ENCODE data around the gene OR2G3. TPM values are rescaled to one million over a fixed set of nuclear protein-coding genes. Genes with fewer than 3 reads are reported as not detected.
A peak's percentile ranks its signal among the peaks of the same experiment; 100 is the strongest.

OR2G3 gene
- total RNA-seq, 4 donors from 2014 or later, result not detected

DNA sequence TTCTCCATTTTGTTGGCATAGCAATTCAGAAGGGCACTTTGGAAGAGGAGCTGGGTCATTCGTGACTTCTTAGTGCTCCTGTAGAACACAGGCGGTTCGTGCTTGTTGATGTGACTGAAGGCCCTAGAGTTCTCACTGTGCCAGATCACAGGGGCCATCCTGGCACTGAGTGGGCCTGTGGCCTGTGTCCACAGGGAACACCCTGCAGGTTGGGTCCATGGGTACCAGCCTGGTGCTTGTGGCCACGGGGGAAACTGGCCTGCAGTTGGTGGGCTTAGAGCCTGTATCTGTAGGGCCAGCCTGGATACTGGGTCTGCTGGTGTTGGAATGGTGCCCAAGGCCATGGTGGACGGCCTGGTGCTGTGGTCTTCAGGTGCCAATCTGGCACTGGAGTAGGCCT lies 9.2 kb downstream of the OR2G3 start:
- no peak overlapping the region for H3K27ac ChIP-seq
- H3K4me1 ChIP-seq, result no peaks in the 10 kb centered on the region
- TF ChIP-seq CTCF (IDR thresholded peaks at IDR 0.05), result no peak
- TF ChIP-seq POLR2A (IDR thresholded peaks at IDR 0.05), result no peak
- TF ChIP-seq EP300 (IDR thresholded peaks at IDR 0.05), result no peak
- DNase-seq (ENCODE audit: low spot score in 2 of 2), result no peak
- no peaks in the 10 kb centered on the region for H3K36me3 ChIP-seq
- no peaks in the 10 kb centered on the region for H3K27me3 ChIP-seq
- WGBS, 2 donors, result 77 to 92% methylated on average over 4 to 5 of the region's 5 CpGs
- peaks cover 0 to 3% (median 0%) of the 10 kb centered on the region in 4 donors for H3K9me3 ChIP-seq
- H3K4me3 ChIP-seq, result no peak overlapping the region

GRCh38 chr1:247627951-247628350 lies 22.6 kb downstream of the OR2G3 start:
- Histone ChIP-seq H3K27me3 (no peaks in the 10 kb centered on the region), H3K36me3 (no peaks in the 10 kb centered on the region), H3K9me3 (peaks cover 0 to 4% (median 0%) of the 10 kb centered on the region in 4 donors), H3K27ac (no peak overlapping the region), H3K4me3 (no peak overlapping the region), H3K4me1 (no peaks in the 10 kb centered on the region)
- WGBS, 2 donors, result 46 to 56% methylated on average over 3 of the region's 3 CpGs
- no peak for TF ChIP-seq POLR2A (IDR thresholded peaks at IDR 0.05)
- no peak for TF ChIP-seq EP300 (IDR thresholded peaks at IDR 0.05)
- TF ChIP-seq CTCF (IDR thresholded peaks at IDR 0.05), result no peak
- DNase-seq (ENCODE audit: low spot score in 2 of 2), result no peak

DNA sequence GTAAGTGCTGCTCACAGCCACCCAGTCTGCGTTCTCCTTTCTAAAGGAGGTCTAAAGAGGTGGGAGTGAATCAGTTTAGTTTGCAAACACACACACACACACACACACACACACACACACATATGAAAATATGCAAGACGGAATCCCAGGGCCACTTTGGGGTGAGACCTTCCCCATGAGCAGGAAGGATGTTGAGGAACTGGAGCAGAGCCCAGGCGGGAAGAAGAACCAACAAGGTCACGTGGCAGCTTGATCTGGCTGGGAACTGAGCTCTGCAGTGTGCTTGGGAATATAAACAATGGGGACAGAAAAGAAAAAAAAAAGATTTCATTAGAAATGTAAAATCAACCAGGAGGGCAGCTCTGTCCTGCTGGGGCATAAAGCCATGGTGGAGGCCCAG lies 32.6 kb downstream of the OR2G3 start:
- Histone ChIP-seq H3K27me3 (no peaks in the 10 kb centered on the region), H3K4me1 (no peaks in the 10 kb centered on the region), H3K36me3 (no peaks in the 10 kb centered on the region), H3K27ac (no peak overlapping the region), H3K9me3 (peaks cover 0 to 9% (median 0%) of the 10 kb centered on the region in 4 donors), H3K4me3 (no peak overlapping the region)
- WGBS, 2 donors, result 60 to 70% methylated on average over 4 of the region's 4 CpGs
- DNase-seq (ENCODE audit: low spot score in 2 of 2), result no peak
- no peak for TF ChIP-seq POLR2A (IDR thresholded peaks at IDR 0.05)
- TF ChIP-seq EP300 (IDR thresholded peaks at IDR 0.05), result no peak
- no peak for TF ChIP-seq CTCF (IDR thresholded peaks at IDR 0.05)

DNA sequence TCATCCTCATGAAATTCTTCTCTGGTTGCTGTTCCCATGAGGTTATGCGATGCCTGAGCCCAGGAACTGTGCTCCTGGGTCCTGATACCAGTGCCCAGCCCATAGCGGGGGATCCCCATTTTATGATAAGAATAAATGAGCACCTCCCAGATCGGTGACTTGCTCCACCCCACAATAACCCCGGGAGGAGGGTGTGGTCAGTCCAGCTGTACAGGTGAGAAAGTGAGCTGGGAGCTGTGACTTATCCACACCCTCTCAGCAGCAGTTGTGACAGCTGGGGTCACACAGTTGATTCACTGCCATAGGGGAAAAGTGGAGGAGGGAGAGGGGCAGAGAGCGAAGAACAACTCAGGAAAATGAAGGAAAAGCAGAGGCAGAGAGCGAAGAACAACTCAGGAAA lies 33.4 kb downstream of the OR2G3 start:
- Histone ChIP-seq H3K4me3 (peak overlapping the region in 1 of 4 donors; percentile 51), H3K36me3 (no peaks in the 10 kb centered on the region), H3K9me3 (peaks cover 0 to 9% (median 0%) of the 10 kb centered on the region in 4 donors), H3K27me3 (no peaks in the 10 kb centered on the region), H3K27ac (peak overlapping the region in 1 of 4 donors; percentile 71), H3K4me1 (no peaks in the 10 kb centered on the region)
- no peak for DNase-seq (ENCODE audit: low spot score in 2 of 2)
- 78 to 89% methylated on average over 6 of the region's 6 CpGs for WGBS, 2 donors
- no peak for TF ChIP-seq EP300 (IDR thresholded peaks at IDR 0.05)
- no peak for TF ChIP-seq CTCF (IDR thresholded peaks at IDR 0.05)
- TF ChIP-seq POLR2A (IDR thresholded peaks at IDR 0.05), result no peak

- peak overlapping the region in 2 of 4 donors; percentile 71 to 82 for H3K27ac ChIP-seq
- H3K36me3 ChIP-seq, result no peaks in the 10 kb centered on the region
- WGBS, 2 donors, result 31 to 32% methylated on average over 18 to 48 of the region's 55 CpGs
- peak; percentile 42 to 51 for DNase-seq (ENCODE audit: low spot score in 2 of 2)
- no peaks in the 10 kb centered on the region for H3K4me1 ChIP-seq
- H3K4me3 ChIP-seq, result peak overlapping the region; percentile 15 to 51 (median 32)
- H3K9me3 ChIP-seq, result peaks cover 0 to 9% (median 0%) of the 10 kb centered on the region in 4 donors
- no peaks in the 10 kb centered on the region for H3K27me3 ChIP-seq
- peak in 1 of 2 donors; percentile 38 for TF ChIP-seq POLR2A (IDR thresholded peaks at IDR 0.05)
- no peak for TF ChIP-seq CTCF (IDR thresholded peaks at IDR 0.05)
Measured at GRCh38 chr1:247639381-247639981, 34.1 kb downstream of the OR2G3 start.
